ENCODE results near the gene MYO5B. TPM values are rescaled to one million over a fixed set of nuclear protein-coding genes. Genes with fewer than 3 reads are reported as not detected.

The MYO5B gene
- total and polyA plus RNA-seq, 9 of the 15 experiments (the other 6 are each of a cell fraction or from before 2014, with no cell fraction given) = 0.07 to 0.42 (median 0.28) TPM

DNA sequence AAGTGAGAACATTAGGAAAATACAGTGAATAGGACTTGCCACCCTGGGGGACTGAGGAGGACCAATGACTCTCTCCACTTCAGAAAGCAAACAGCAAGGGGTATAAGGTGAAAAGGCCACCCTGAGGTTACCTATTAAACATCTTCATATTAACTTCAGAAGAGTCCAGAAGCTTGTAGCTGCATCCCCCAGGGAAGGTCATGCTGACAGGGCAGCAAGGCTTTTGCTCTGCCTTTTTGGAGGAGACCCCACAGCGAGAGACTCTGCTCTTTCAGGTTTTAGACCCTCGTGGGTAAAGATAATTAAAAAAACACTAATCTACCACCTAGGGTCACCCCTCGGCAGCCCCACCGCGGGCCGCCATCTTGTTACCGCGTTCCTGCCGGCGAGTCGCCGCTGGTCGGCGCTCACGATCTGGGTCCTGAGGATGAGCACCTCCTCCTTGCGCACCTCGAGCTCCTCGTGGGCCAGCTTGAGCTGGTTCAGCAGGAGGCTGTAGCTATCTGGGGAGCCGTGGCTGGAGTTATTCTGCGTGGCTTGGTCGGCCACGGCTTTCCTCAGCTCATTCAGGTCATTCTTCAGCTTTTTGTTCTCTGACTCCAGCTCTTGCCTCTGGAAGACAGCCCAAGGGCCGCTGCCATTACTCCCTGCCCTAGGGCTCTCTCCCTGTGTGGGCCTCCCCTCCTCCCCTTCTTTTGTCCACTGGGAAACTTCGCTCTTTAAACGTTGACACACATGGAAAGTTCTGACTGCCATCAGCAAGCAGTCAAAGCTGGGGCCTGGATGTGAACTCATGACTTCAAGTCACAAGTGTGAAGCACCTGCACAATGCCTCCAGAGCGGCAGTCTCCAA is 331.0 kb downstream of the MYO5B start (continued):
- TF ChIP-seq, protein P1, sequence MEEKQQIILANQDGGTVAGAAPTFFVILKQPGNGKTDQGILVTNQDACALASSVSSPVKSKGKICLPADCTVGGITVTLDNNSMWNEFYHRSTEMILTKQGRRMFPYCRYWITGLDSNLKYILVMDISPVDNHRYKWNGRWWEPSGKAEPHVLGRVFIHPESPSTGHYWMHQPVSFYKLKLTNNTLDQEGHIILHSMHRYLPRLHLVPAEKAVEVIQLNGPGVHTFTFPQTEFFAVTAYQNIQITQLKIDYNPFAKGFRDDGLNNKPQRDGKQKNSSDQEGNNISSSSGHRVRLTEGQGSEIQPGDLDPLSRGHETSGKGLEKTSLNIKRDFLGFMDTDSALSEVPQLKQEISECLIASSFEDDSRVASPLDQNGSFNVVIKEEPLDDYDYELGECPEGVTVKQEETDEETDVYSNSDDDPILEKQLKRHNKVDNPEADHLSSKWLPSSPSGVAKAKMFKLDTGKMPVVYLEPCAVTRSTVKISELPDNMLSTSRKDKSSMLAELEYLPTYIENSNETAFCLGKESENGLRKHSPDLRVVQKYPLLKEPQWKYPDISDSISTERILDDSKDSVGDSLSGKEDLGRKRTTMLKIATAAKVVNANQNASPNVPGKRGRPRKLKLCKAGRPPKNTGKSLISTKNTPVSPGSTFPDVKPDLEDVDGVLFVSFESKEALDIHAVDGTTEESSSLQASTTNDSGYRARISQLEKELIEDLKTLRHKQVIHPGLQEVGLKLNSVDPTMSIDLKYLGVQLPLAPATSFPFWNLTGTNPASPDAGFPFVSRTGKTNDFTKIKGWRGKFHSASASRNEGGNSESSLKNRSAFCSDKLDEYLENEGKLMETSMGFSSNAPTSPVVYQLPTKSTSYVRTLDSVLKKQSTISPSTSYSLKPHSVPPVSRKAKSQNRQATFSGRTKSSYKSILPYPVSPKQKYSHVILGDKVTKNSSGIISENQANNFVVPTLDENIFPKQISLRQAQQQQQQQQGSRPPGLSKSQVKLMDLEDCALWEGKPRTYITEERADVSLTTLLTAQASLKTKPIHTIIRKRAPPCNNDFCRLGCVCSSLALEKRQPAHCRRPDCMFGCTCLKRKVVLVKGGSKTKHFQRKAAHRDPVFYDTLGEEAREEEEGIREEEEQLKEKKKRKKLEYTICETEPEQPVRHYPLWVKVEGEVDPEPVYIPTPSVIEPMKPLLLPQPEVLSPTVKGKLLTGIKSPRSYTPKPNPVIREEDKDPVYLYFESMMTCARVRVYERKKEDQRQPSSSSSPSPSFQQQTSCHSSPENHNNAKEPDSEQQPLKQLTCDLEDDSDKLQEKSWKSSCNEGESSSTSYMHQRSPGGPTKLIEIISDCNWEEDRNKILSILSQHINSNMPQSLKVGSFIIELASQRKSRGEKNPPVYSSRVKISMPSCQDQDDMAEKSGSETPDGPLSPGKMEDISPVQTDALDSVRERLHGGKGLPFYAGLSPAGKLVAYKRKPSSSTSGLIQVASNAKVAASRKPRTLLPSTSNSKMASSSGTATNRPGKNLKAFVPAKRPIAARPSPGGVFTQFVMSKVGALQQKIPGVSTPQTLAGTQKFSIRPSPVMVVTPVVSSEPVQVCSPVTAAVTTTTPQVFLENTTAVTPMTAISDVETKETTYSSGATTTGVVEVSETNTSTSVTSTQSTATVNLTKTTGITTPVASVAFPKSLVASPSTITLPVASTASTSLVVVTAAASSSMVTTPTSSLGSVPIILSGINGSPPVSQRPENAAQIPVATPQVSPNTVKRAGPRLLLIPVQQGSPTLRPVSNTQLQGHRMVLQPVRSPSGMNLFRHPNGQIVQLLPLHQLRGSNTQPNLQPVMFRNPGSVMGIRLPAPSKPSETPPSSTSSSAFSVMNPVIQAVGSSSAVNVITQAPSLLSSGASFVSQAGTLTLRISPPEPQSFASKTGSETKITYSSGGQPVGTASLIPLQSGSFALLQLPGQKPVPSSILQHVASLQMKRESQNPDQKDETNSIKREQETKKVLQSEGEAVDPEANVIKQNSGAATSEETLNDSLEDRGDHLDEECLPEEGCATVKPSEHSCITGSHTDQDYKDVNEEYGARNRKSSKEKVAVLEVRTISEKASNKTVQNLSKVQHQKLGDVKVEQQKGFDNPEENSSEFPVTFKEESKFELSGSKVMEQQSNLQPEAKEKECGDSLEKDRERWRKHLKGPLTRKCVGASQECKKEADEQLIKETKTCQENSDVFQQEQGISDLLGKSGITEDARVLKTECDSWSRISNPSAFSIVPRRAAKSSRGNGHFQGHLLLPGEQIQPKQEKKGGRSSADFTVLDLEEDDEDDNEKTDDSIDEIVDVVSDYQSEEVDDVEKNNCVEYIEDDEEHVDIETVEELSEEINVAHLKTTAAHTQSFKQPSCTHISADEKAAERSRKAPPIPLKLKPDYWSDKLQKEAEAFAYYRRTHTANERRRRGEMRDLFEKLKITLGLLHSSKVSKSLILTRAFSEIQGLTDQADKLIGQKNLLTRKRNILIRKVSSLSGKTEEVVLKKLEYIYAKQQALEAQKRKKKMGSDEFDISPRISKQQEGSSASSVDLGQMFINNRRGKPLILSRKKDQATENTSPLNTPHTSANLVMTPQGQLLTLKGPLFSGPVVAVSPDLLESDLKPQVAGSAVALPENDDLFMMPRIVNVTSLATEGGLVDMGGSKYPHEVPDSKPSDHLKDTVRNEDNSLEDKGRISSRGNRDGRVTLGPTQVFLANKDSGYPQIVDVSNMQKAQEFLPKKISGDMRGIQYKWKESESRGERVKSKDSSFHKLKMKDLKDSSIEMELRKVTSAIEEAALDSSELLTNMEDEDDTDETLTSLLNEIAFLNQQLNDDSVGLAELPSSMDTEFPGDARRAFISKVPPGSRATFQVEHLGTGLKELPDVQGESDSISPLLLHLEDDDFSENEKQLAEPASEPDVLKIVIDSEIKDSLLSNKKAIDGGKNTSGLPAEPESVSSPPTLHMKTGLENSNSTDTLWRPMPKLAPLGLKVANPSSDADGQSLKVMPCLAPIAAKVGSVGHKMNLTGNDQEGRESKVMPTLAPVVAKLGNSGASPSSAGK (IDR thresholded peaks at IDR 0.05) = 0 out of 2 replicates have a peak, but pooled peaks have one; percentile 22
- TF ChIP-seq SLC30A9 (CRISPR knock-in tag; IDR thresholded peaks at IDR 0.05) = no peak
- TF ChIP-seq NR2C1 (IDR thresholded peaks at IDR 0.05) = no peak
- no peak for TF ChIP-seq NR2C1 (tag; IDR thresholded peaks at IDR 0.05)
- no peak for TF ChIP-seq MEIS2 (IDR thresholded peaks at IDR 0.05; ENCODE audit: partially characterized antibody)
- no peak for TF ChIP-seq SRSF9 (IDR thresholded peaks at IDR 0.05; ENCODE audit: borderline replicate concordance, low read depth, low read length)
- TF ChIP-seq KDM2B (CRISPR knock-in tag; IDR thresholded peaks at IDR 0.05) = no peak
- TF ChIP-seq, protein P2, sequence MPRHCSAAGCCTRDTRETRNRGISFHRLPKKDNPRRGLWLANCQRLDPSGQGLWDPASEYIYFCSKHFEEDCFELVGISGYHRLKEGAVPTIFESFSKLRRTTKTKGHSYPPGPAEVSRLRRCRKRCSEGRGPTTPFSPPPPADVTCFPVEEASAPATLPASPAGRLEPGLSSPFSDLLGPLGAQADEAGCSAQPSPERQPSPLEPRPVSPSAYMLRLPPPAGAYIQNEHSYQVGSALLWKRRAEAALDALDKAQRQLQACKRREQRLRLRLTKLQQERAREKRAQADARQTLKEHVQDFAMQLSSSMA (CRISPR knock-in tag; IDR thresholded peaks at IDR 0.05) = no peak
- no peak for TF ChIP-seq CEBPG (CRISPR knock-in tag; IDR thresholded peaks at IDR 0.05)
- no peak for TF ChIP-seq CEBPG (tag; conservative IDR thresholded peaks at IDR 0.05 in 1 of 2, IDR thresholded peaks at IDR 0.05 in 1 of 2)
- TF ChIP-seq, protein P3, sequence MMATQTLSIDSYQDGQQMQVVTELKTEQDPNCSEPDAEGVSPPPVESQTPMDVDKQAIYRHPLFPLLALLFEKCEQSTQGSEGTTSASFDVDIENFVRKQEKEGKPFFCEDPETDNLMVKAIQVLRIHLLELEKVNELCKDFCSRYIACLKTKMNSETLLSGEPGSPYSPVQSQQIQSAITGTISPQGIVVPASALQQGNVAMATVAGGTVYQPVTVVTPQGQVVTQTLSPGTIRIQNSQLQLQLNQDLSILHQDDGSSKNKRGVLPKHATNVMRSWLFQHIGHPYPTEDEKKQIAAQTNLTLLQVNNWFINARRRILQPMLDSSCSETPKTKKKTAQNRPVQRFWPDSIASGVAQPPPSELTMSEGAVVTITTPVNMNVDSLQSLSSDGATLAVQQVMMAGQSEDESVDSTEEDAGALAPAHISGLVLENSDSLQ (IDR thresholded peaks at IDR 0.05) = no peak
- no peak for TF ChIP-seq CXXC5 (CRISPR knock-in tag; IDR thresholded peaks at IDR 0.05)
- TF ChIP-seq MXI1 (IDR thresholded peaks at IDR 0.05; ENCODE audit: low read depth, low read length) = no peak
- TF ChIP-seq POLR2G (IDR thresholded peaks at IDR 0.05; ENCODE audit: low read depth, low read length) = peak; percentile 51
- TF ChIP-seq ARID2 (IDR thresholded peaks at IDR 0.05) = no peak
